COLO668 (cell line): ENCODE results near the gene CLDN12.
"Not testable (repeated sequence)": the region's sequence is repeated elsewhere in the genome, so short reads cannot be mapped to it uniquely, and the experiment has no call there.

ENCODE experiments used
- DNase-seq: peaks from one replicate; lab custom pipeline; 2025; ENCODE audit not compliant: unreplicated experiment; lab: John Stamatoyannopoulos, UW

CLDN12 gene

DNA sequence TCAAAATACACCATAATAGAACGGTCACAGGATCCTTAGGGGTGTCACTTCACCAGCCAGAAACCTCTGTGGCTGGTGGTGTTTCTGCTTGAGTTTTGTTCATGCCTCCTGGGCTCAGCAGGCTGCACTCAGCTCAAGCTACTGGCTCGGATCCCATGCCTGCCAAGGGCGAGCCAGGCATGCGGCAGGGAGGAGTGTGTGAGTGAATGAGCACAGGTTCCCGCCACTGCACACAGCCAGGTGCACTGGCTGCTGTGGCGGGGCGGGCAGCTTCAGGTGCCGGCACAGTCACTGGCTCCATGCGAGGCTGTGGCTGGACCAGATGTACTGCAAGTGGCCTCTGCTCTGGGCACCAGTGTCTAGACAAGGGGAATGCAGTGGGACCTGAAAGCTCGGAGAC lies 29.5 kb downstream of the CLDN12 start:
- DNase-seq: no peak

- no peak for DNase-seq
Measured at GRCh38 chr7:90433221-90433620, 30.0 kb downstream of the CLDN12 start.

DNA sequence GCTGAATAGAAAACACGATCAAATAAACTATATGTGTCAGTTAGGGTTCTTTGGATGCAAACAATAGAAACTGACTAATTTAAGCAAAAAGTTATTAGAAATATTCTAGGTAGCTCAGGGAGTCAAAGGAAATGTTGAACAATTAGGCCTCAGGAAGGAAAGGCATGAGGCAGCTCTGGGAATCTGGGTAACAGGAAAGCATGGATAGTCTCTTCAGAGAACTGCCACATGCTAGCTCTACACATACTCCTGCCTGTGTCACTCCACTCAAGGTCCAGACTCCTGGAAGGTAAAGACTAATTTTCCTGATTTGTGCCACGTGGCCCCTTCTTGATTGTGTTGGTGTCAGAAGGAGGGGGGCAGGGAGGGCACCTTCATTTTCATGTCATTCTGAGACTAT lies 42.4 kb downstream of the CLDN12 start:
- no peak for DNase-seq

DNA sequence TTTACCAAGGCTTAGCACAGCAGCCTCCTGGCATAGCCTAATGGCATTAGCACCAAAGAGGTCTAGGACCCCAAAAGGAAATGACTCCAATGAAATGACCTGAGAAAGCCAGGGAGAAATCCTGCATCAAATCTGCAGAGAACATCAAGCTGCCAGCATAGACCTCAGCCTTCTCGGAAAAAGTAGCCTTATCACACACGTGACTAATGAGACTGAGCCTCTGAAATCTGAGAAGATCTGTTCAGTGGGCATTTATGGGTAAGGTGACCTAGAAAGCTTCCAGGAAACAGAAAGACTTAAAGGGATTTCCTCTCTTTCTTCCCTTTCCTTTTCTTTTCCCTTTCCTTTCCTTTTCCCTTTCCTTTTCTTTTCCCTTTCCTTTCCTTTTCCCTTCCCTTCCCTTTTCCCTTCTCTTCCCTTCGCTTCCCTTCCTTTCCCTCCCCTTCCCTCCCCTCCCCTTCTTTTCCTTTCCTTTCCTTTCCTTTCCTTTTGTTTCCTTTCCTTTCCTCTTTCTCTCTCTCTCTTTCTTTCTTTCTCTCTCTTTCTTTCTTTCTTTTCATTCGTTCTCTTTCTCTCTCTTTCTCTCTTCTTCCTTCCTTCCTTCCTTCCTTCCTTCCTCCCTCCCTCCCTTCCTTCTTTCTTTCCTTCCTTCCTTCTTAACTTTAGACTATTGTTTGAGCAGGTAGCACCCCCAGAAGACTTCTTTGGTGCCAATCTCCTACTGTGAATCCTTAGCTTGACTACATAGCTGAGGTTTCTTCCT lies 43.1 kb downstream of the CLDN12 start:
- DNase-seq: no peak

- no peak for DNase-seq
Measured at GRCh38 chr7:90453259-90453891, 50.1 kb downstream of the CLDN12 start.

- DNase-seq: no peak
Measured at GRCh38 chr7:90453931-90454330, 50.7 kb downstream of the CLDN12 start.

DNA sequence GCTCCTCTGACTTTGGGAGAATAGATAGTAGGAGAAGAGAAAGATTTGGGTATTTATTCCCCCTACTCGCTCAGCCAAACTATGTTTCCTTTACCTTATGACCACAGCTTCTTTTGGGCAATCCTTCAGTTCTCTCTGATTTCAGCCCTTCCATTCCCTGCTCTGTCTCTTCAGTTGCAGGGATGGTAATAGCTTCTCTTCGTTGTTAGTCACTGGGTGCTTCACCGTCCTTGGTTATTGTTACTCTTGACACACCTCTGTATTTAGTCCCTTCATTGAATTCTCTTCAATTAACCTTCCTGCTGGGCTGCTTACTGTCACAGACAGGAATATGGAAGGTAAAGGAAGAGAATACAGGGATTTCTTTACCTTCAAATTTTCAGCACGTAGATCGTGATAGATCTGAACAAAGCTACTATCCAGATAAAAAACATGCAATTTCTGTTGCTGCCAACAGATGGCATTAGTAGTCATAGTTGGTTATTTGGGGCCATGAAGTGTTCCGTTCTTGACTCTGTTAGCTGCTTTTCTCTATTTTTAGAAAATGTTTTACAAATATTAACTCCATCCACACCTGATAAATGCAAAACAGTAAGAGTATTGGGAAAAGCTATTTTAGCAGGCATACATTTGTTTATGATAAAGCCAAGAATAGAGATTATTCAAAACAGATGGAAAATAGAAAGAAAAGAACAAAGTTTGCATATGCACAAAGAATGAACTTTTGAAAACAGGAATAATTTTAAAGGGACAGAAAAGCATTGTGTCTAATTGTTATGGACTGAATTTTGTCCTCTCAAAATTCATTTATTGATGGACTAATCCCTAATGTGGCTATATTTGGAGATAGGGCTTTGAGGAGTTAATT lies 52.1 kb downstream of the CLDN12 start:
- peak; percentile 3 for DNase-seq

DNA sequence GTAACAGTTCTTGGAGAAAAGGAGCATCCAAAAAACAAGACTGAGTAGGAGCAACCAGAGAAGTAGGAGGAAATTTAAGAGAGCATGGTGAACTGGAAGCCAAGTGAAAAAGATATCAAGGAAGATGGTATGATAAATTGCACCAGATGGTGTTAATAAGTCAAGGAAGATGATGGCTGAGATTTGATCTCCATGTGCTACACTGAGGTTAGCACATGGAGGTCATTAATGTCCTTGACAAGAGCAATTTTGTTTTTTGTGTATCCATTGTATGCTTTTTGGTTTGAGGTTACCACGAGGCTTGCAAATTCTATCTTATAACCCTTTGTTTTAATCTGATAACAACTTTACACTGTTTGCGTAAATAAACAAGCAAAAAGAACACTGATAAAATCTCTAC lies 54.8 kb downstream of the CLDN12 start:
- no peak for DNase-seq

- no peak for DNase-seq
Measured at GRCh38 chr7:90459888-90460287, 56.6 kb downstream of the CLDN12 start.

- DNase-seq: no peak
Measured at GRCh38 chr7:90461219-90461618, 58.0 kb downstream of the CLDN12 start.

GRCh38 chr7:90463151-90463628 lies 59.9 kb downstream of the CLDN12 start:
- DNase-seq: not testable (repeated sequence)
